GM23338 (cell line): ENCODE measurements around the gene SLC9A1. TPM values are rescaled to one million over a fixed set of nuclear protein-coding genes. Genes with fewer than 3 reads are reported as not detected.

ENCODE experiments used
- ATAC-seq: fragments of 200-7000 bp; cut with Tn5 transposase; 3 replicates; pipeline ENCODE4 v1.9.1; 2020
- DNase-seq: peaks from one replicate; pipeline ENCODE4 v3.0.0-alpha.2; 2015; ENCODE audit warnings: low spot score
- H2AFZ ChIP-seq: fragments of 200-600 bp; sonication (generic); 2 replicates; pipeline ENCODE4 v1.8.0; 2016; ENCODE audit warnings: antibody characterized with exemption, mild to moderate bottlenecking, moderate library complexity
- H3F3A ChIP-seq: fragments of 200-600 bp; sonication (generic); replicated peaks from 2 replicates; pipeline ENCODE4 v1.8.0; 2017; ENCODE audit warnings: antibody characterized with exemption, mixed run types, low read depth
- H3K27ac ChIP-seq: fragments of 200-600 bp; sonication (generic); 2 replicates; pipeline ENCODE4 v1.6.1; 2016; ENCODE audit warnings: low read depth
- H3K27me3 ChIP-seq: fragments of 200-600 bp; sonication (generic); 2 replicates; pipeline ENCODE4 v1.8.0; 2016; ENCODE audit warnings: mild to moderate bottlenecking, mixed run types, moderate library complexity; ENCODE audit not compliant: insufficient read depth
- H3K36me3 ChIP-seq: fragments of 200-600 bp; sonication (generic); 2 replicates; pipeline ENCODE4 v1.8.0; 2016; ENCODE audit warnings: mild to moderate bottlenecking; ENCODE audit not compliant: insufficient read depth
- H3K4me1 ChIP-seq: fragments of 200-600 bp; sonication (generic); 2 replicates; pipeline ENCODE4 v1.8.0; 2016; ENCODE audit warnings: mild to moderate bottlenecking, moderate library complexity; ENCODE audit not compliant: insufficient read depth
- H3K4me2 ChIP-seq: fragments of 200-600 bp; sonication (generic); 2 replicates; pipeline ENCODE4 v1.7.1; 2017; ENCODE audit warnings: mixed run types
- H3K4me3 ChIP-seq: fragments of 200-600 bp; sonication (generic); 2 replicates; pipeline ENCODE4 v1.6.1; 2016; ENCODE audit warnings: mixed run types
- H3K79me2 ChIP-seq: fragments of 200-600 bp; sonication (generic); replicated peaks from 2 replicates; pipeline ENCODE4 v1.8.0; 2017; ENCODE audit warnings: mild to moderate bottlenecking; ENCODE audit not compliant: insufficient read depth
- H3K9me2 ChIP-seq: fragments of 200-600 bp; sonication (generic); 2 replicates; pipeline ENCODE4 v1.8.0; 2017; ENCODE audit not compliant: insufficient read depth
- H4K20me1 ChIP-seq: fragments of 200-600 bp; sonication (generic); replicated peaks from 2 replicates; pipeline ENCODE4 v1.8.0; 2017; ENCODE audit warnings: mild to moderate bottlenecking; ENCODE audit not compliant: insufficient read depth
- H3K27ac Mint-ChIP-seq: 2 replicates; pipeline ENCODE4 v1.8.0; 2020; ENCODE audit warnings: inconsistent platforms, mild to moderate bottlenecking, moderate library complexity, mixed read lengths
- H3K27me3 Mint-ChIP-seq: 3 replicates; pipeline ENCODE4 v1.8.0; 2022; ENCODE audit warnings: low read depth, mild to moderate bottlenecking, moderate library complexity, mixed read lengths, inconsistent platforms; ENCODE audit not compliant: insufficient read depth, poor library complexity
- H3K36me3 Mint-ChIP-seq: 3 replicates; pipeline ENCODE4 v1.8.0; 2021; ENCODE audit warnings: low read depth, mild to moderate bottlenecking, inconsistent platforms, moderate library complexity, mixed read lengths
- H3K4me1 Mint-ChIP-seq: 3 replicates; pipeline ENCODE4 v1.8.0; 2020; ENCODE audit warnings: mild to moderate bottlenecking, inconsistent platforms, mixed read lengths
- H3K4me3 Mint-ChIP-seq: 3 replicates; pipeline ENCODE4 v1.8.0; 2021; ENCODE audit warnings: moderate library complexity, mild to moderate bottlenecking, inconsistent platforms, mixed read lengths
- H3K9me3 Mint-ChIP-seq: 3 replicates; pipeline ENCODE4 v1.8.0; 2020; ENCODE audit warnings: moderate library complexity, mild to moderate bottlenecking, inconsistent platforms, mixed read lengths
- CREB1 ChIP-seq: fragments of 250-450 bp; sonication (Bioruptor Pico); IDR thresholded peaks from 2 replicates; pipeline ENCODE4 v1.5.0; 2020; ENCODE audit warnings: low read depth, mild to moderate bottlenecking, moderate library complexity
- ETS1 ChIP-seq: IDR thresholded peaks from 2 replicates; pipeline ENCODE4 v1.6.1; 2016; ENCODE audit warnings: antibody characterized with exemption
- EZH2phosphoT487 ChIP-seq: fragments of 200-600 bp; sonication (generic); IDR thresholded peaks from one replicate; pipeline ENCODE4 v1.8.1; 2018; ENCODE audit warnings: antibody characterized with exemption; ENCODE audit not compliant: unreplicated experiment
- NANOG ChIP-seq: IDR thresholded peaks from 2 replicates; pipeline ENCODE4 v1.6.1; 2016; ENCODE audit warnings: antibody characterized with exemption, borderline replicate concordance
- POLR2AphosphoS5 ChIP-seq: IDR thresholded peaks from 2 replicates; pipeline ENCODE4 v1.6.1; 2016; ENCODE audit warnings: antibody characterized with exemption, low read depth
- REST ChIP-seq: IDR thresholded peaks from one replicate; pipeline ENCODE4 v1.6.1; 2018; ENCODE audit warnings: antibody characterized with exemption; ENCODE audit not compliant: unreplicated experiment
- STAT1 ChIP-seq: IDR thresholded peaks from one replicate; pipeline ENCODE4 v1.6.1; 2016; ENCODE audit warnings: antibody characterized with exemption; ENCODE audit not compliant: unreplicated experiment
- ZNF114 ChIP-seq: fragments of 250-450 bp; sonication (Bioruptor Pico); IDR thresholded peaks from 2 replicates; pipeline ENCODE4 v1.5.0; 2020; ENCODE audit warnings: mild to moderate bottlenecking, moderate library complexity
- polyA plus RNA-seq: library from polyadenylated mRNA; unstranded; fragments of >200 nt; fragmentation: Nextera tagmentation; extraction: Ambion mirVana; gene quantifications from 2 replicates; pipeline ENCODE4 v1.2.1, GENCODE V29; 2016
- total RNA-seq: library from RNA; depleted of rRNA; stranded (reverse); fragments of >200 nt; shearing (Covaris generic); gene quantifications from 2 replicates; pipeline ENCODE4 v1.2.3, GENCODE V29; 2014

Gene SLC9A1
- total and polyA plus RNA-seq, 2 experiments from 2014 or later = 10.4 to 22.3 TPM

- Histone ChIP-seq H3K4me1 (peaks cover 37% of the 10 kb centered on the region), H3K79me2 (peaks cover 69% of the 10 kb centered on the region), H3K27ac (peak overlapping the region; percentile 55; the same call in 1 of the 2 replicates), H3F3A (no peaks in the 10 kb centered on the region), H3K27me3 (no peaks in the 10 kb centered on the region), H3K4me2 (0 out of 2 replicates have a peak overlapping the region, but pooled peaks have one; percentile 41), H3K9me2 (no peaks in the 10 kb centered on the region), H3K36me3 (no peaks in the 10 kb centered on the region), H4K20me1 (0 out of 2 replicates have a peak, but pooled peaks cover 2% of the 10 kb centered on the region), H3K4me3 (no peak overlapping the region), H2AFZ (no peak overlapping the region)
- no peak for TF ChIP-seq POLR2AphosphoS5
- no peak for TF ChIP-seq STAT1
- TF ChIP-seq NANOG = no peak
- TF ChIP-seq REST = no peak
- no peak for TF ChIP-seq ETS1
- TF ChIP-seq ZNF114 (CRISPR knock-in tag) = no peak
- no peak for TF ChIP-seq EZH2phosphoT487
- Mint-ChIP-seq H3K4me3 (no peak overlapping the region), H3K27ac (peak overlapping the region; percentile 83), H3K4me1 (peaks cover 52% of the 10 kb centered on the region), H3K36me3 (no peaks in the 10 kb centered on the region; the same call in 2 of the 3 replicates), H3K9me3 (no peaks in the 10 kb centered on the region), H3K27me3 (peaks cover 5% of the 10 kb centered on the region)
- ATAC-seq (peak; percentile 38), DNase-seq (peak; percentile 50)
These were observed 9.8 kb downstream of the SLC9A1 start for GRCh38 chr1:27144920-27145661.

GRCh38 chr1:27144049-27144748, 10.7 kb downstream of the SLC9A1 start:
- no peak overlapping the region for H3K4me2 ChIP-seq
- no peaks in the 10 kb centered on the region for H3K36me3 ChIP-seq
- peaks cover 76% of the 10 kb centered on the region for H3K79me2 ChIP-seq
- ATAC-seq = no peak
- 0 out of 2 replicates have a peak, but pooled peaks cover 2% of the 10 kb centered on the region for H4K20me1 ChIP-seq
- H2AFZ ChIP-seq = no peak overlapping the region
- no peak overlapping the region for H3K27ac Mint-ChIP-seq
- no peaks in the 10 kb centered on the region for H3K9me2 ChIP-seq
- TF ChIP-seq CREB1 (CRISPR knock-in tag) (no peak), REST (no peak), ETS1 (no peak), POLR2AphosphoS5 (no peak)
- H3K4me3 Mint-ChIP-seq = no peak overlapping the region
- no peak overlapping the region for H3K4me3 ChIP-seq
- no peaks in the 10 kb centered on the region for H3K27me3 ChIP-seq
- no peaks in the 10 kb centered on the region; the same call in 2 of the 3 replicates for H3K36me3 Mint-ChIP-seq
- H3K27ac ChIP-seq = no peak overlapping the region; the same call in 1 of the 2 replicates
- H3K4me1 ChIP-seq = peaks cover 37% of the 10 kb centered on the region
- H3K9me3 Mint-ChIP-seq = no peaks in the 10 kb centered on the region
- H3F3A ChIP-seq = no peaks in the 10 kb centered on the region
- peaks cover 55% of the 10 kb centered on the region for H3K4me1 Mint-ChIP-seq
- DNase-seq = no peak
- peaks cover 8% of the 10 kb centered on the region for H3K27me3 Mint-ChIP-seq
